ENCODE results near the gene KMT2E. TPM values are rescaled to one million over a fixed set of nuclear protein-coding genes. Genes with fewer than 3 reads are reported as not detected.

The KMT2E gene
- total RNA-seq, 1 experiment from 2014 or later = 38.2 TPM

- Histone ChIP-seq H3K14ac (ENCODE audit: insufficient read depth, low read length) (no peak overlapping the region), H3K18ac (ENCODE audit: insufficient read length, low read depth, low read length) (no peak overlapping the region), H2AFZ (ENCODE audit: low read length) (no peak overlapping the region), H2BK20ac (ENCODE audit: low read depth, low read length, poor library complexity, severe bottlenecking) (no peak overlapping the region), H2AK5ac (ENCODE audit: insufficient read length, low read length) (no peak overlapping the region), H4K20me1 (ENCODE audit: control insufficient read depth, insufficient read depth, insufficient read length) (no peaks in the 10 kb centered on the region), H4K91ac (ENCODE audit: insufficient read length, low read depth, low read length) (no peak overlapping the region), H3K27ac (ENCODE audit: insufficient read length, low read depth, low read length) (no peak overlapping the region), H3K56ac (ENCODE audit: insufficient read length, low read depth, low read length) (no peak overlapping the region), H2BK120ac (ENCODE audit: low read depth, low read length, poor library complexity, severe bottlenecking) (no peak overlapping the region), H2BK5ac (ENCODE audit: insufficient read length, low read length) (no peak overlapping the region), H3T11ph (ENCODE audit: low read length) (no peak overlapping the region), H4K8ac (replicated peaks; ENCODE audit: insufficient read length, low read depth, low read length) (no peak overlapping the region), H4K5ac (ENCODE audit: insufficient read length, low read depth, low read length) (no peak overlapping the region), H3K4me1 (ENCODE audit: insufficient read depth, low read length) (no peaks in the 10 kb centered on the region), H3K9ac (ENCODE audit: extremely low read depth, insufficient read length, low read length) (no peak overlapping the region), H3K79me2 (ENCODE audit: insufficient read depth, low read length) (0 out of 2 replicates have a peak, but pooled peaks cover 2% of the 10 kb centered on the region), H2BK15ac (ENCODE audit: low read depth, low read length) (no peak overlapping the region), H3K4me2 (ENCODE audit: insufficient read depth, insufficient read length, low read length) (no peak overlapping the region), H3K27me3 (ENCODE audit: insufficient read depth, low read length) (no peaks in the 10 kb centered on the region), H3K9me3 (ENCODE audit: control insufficient read depth, low read depth, low read length) (no peaks in the 10 kb centered on the region), H3K23ac (ENCODE audit: insufficient read length, low read depth, low read length) (no peak overlapping the region), H3K4ac (ENCODE audit: low read depth, low read length) (no peak overlapping the region), H2BK12ac (ENCODE audit: insufficient read length, low read depth, low read length) (no peak overlapping the region), H3K23me2 (ENCODE audit: insufficient read length, low read depth, low read length, poor library complexity, severe bottlenecking) (no peaks in the 10 kb centered on the region), H3K79me1 (ENCODE audit: insufficient read depth, low read depth, low read length, poor library complexity, severe bottlenecking) (no peaks in the 10 kb centered on the region)
- H3K27ac Mint-ChIP-seq = no peak overlapping the region
- H3K4me1 Mint-ChIP-seq = peaks cover 4 to 5% of the 10 kb centered on the region in 2 experiments; a peak in 3 of 4 replicates
- TF ChIP-seq CTCF (conservative IDR thresholded peaks at IDR 0.05) = peak; percentile 27; the same call in 2 of the 3 replicates
- no CpG with 5 or more reads among the region's 3 CpGs for WGBS (ENCODE audit: extremely low coverage, insufficient read length, low lambda C conversion rate)
- DNase-seq = no peak
- H3K36me3 Mint-ChIP-seq (ENCODE audit: insufficient read depth in 1 of 3, low read depth in 3 of 3) = peaks cover 7 to 27% (median 11%) of the 10 kb centered on the region in 3 experiments; a peak in 6 of 7 replicates
- no peaks in the 10 kb centered on the region for H3K27me3 Mint-ChIP-seq (ENCODE audit: low read depth)
- H3K4me3 Mint-ChIP-seq = no peak overlapping the region
- H3K9me3 Mint-ChIP-seq = no peaks in the 10 kb centered on the region
Observed at GRCh38 chr7:105136221-105136620, 122.2 kb downstream of the KMT2E start.
